Spinal cord (tissue), 10 donors: ENCODE results near the gene BAIAP2. TPM values are rescaled to one million over a fixed set of nuclear protein-coding genes. Genes with fewer than 3 reads are reported as not detected.

ENCODE experiments used
- DNase-seq, 6 donors: peaks; one replicate each; pipeline versions ENCODE4 v3.0.0 to v3.0.0-alpha.2; 2013 to 2015; ENCODE audit warnings: low spot score in 6 of 6, low read depth in 4 of 6
- H3K27ac ChIP-seq: one replicate; pipeline ENCODE4 v1.5.1; 2013; ENCODE audit warnings: low read depth, low read length, control low read depth
- H3K27me3 ChIP-seq: one replicate; pipeline ENCODE4 v1.6.1; 2013; ENCODE audit warnings: low read length; ENCODE audit not compliant: control insufficient read depth, insufficient read depth
- H3K36me3 ChIP-seq: one replicate; pipeline ENCODE4 v1.6.1; 2013; ENCODE audit warnings: low read length; ENCODE audit not compliant: control insufficient read depth, insufficient read depth
- H3K4me1 ChIP-seq: one replicate; pipeline ENCODE4 v1.6.1; 2013; ENCODE audit warnings: low read length; ENCODE audit not compliant: control insufficient read depth, insufficient read depth
- H3K4me3 ChIP-seq: one replicate; pipeline ENCODE4 v1.5.1; 2013; ENCODE audit warnings: low read depth, low read length, control low read depth
- H3K9me3 ChIP-seq: one replicate; pipeline ENCODE4 v1.6.1; 2013; ENCODE audit warnings: low read length; ENCODE audit not compliant: control insufficient read depth, insufficient read depth
- WGBS: methylation state at CpG from one replicate; pipeline ENCODE4 v1.1.5; 2013; ENCODE audit warnings: missing lambda C conversion rate; ENCODE audit not compliant: insufficient coverage; 5-methylcytosine and 5-hydroxymethylcytosine counted together
- polyA plus RNA-seq, 2 donors: library from polyadenylated mRNA; unstranded; fragments of 120-200 nt; gene quantifications; one replicate each; pipeline ENCODE4 v1.2.1, GENCODE V29; 2013; ENCODE audit not compliant: insufficient read length in 2 of 2
- total RNA-seq, 2 donors: library from RNA; depleted of rRNA in 1 of 2; stranded (reverse); fragments of 120-200 nt in 1 of 2; fragments of >200 nt in 1 of 2; gene quantifications; one replicate each; pipeline versions ENCODE4 v1.2.3 to v1.2.4, GENCODE V29; 2013 to 2014
- donor health status: healthy.

The BAIAP2 gene
- total and polyA plus RNA-seq, 4 donors = 16.8 to 55.6 (median 37.8) TPM

GRCh38 chr17:81037026-81037797 is 2.3 kb downstream of the BAIAP2 start:
- H3K27me3 ChIP-seq = no peaks in the 10 kb centered on the region
- peaks cover 79% of the 10 kb centered on the region for H3K4me1 ChIP-seq
- no peaks in the 10 kb centered on the region for H3K9me3 ChIP-seq
- WGBS = 53% methylated on average over 26 of the region's 28 CpGs
- H3K27ac ChIP-seq = no peak overlapping the region
- peak overlapping the region; percentile 46 for H3K4me3 ChIP-seq
- peaks cover 43% of the 10 kb centered on the region for H3K36me3 ChIP-seq
- DNase-seq = peak in 1 of 6 donors; percentile 62

GRCh38 chr17:81037798-81038733 is 3.1 kb downstream of the BAIAP2 start:
- H3K4me3 ChIP-seq = no peak overlapping the region
- DNase-seq = no peak
- H3K9me3 ChIP-seq = no peaks in the 10 kb centered on the region
- peaks cover 35% of the 10 kb centered on the region for H3K36me3 ChIP-seq
- H3K4me1 ChIP-seq = peaks cover 73% of the 10 kb centered on the region
- H3K27me3 ChIP-seq = no peaks in the 10 kb centered on the region
- H3K27ac ChIP-seq = no peak overlapping the region
- 76% methylated on average over 20 of the region's 30 CpGs for WGBS

DNA sequence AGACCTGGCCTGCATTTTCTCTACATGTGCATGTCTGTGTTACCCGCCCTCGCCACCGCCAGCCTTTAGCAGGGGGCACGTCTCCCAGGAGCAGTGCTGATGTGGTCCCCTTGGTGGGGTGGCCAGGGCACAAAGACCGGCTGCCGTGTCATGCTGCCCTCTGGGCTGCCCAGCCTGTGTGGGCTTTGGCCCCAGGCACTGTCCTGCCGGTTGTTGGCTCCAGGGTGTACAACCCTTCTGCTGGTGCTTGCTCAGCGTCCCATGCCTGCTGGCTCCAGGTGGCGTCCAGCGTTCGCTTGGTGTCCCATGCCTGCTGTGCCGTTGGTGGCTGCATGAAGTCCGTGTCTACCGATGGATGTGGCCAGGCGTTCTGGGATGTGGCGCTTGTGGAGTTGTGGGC is 4.1 kb downstream of the BAIAP2 start:
- Histone ChIP-seq H3K4me1 (peaks cover 71% of the 10 kb centered on the region), H3K27ac (no peak overlapping the region), H3K36me3 (peaks cover 41% of the 10 kb centered on the region), H3K27me3 (no peaks in the 10 kb centered on the region), H3K9me3 (no peaks in the 10 kb centered on the region), H3K4me3 (no peak overlapping the region)
- no peak for DNase-seq
- 83% methylated on average over 16 of the region's 16 CpGs for WGBS

DNA sequence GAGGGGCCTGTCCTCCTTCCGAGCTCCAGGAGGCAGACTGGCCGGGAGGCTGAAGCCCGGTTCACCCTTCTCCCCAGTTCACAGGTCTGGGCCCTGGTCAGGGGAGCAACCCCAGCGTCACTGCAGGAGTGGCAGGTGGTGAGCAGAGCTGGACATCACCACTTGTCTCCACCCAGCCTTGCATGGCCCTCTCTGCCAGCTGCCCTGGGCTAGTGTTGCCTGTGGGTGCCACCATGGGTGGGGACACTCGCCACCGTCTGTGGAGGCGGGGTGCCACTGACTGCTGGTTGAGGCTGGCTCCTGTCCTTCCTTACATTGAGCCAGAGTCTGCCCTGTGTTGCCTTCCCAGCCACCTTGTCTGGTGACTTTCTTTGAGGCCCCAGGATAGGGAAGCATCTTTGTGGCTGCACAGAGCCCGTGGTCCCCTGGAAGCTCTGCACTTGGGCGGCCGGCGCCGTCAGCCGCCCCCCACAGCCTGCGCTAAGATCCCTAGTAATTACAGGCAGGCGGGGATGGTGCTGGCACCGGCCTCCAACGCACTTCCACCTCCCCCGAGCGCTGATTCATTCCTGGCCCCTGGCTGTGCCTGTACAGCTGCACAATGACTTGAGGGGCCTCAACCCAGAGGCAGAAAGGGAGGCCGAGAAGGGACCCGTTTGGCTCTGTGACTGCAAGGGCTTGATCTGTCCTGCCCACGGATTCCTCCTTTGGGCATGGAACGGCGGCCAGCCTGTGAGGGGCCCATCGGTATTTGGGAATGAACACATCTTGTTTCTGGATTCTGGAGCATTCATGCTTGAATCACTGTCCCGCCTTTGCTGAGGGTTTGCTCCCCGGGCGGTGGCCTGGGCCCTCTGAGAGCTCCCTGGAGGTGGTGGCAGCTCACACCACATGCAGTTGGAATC is 5.2 kb downstream of the BAIAP2 start:
- no peak overlapping the region for H3K4me3 ChIP-seq
- 44% methylated on average over 28 of the region's 28 CpGs for WGBS
- peaks cover 48% of the 10 kb centered on the region for H3K36me3 ChIP-seq
- DNase-seq = peak in 1 of 6 donors; percentile 62
- H3K27me3 ChIP-seq = no peaks in the 10 kb centered on the region
- peaks cover 79% of the 10 kb centered on the region for H3K4me1 ChIP-seq
- no peaks in the 10 kb centered on the region for H3K9me3 ChIP-seq
- H3K27ac ChIP-seq = no peak overlapping the region

DNA sequence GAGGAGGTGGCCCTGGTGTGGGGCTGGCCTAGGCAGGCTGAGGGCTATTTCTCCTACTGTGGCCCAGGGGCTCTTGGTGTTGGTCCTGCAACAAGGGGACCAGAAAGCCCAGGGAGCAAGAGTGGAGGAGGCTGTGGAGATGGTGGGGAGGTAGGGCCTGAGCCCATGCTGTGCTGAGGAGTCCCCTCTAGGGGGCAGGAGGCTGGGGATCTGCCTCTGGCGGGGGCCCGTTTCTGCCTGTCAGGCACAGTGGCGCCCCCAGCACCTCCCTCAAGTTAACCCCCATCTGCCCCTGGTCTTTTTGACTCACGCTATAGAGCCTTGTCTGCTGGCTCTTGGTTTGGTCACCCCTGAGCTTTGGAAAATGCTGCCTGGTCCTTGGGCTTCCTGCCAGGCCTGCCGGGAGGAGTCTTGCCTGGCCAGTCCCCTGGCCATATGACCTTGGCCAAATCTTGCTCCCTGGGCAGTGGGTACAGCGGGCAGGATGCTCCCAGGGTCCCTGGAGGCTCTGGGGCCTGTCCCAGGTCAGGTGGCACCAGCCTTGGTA is 5.9 kb downstream of the BAIAP2 start:
- Histone ChIP-seq H3K4me3 (no peak overlapping the region), H3K36me3 (peaks cover 56% of the 10 kb centered on the region), H3K4me1 (peaks cover 84% of the 10 kb centered on the region), H3K9me3 (no peaks in the 10 kb centered on the region), H3K27ac (no peak overlapping the region), H3K27me3 (no peaks in the 10 kb centered on the region)
- 51% methylated on average over 6 of the region's 6 CpGs for WGBS
- no peak for DNase-seq

- Histone ChIP-seq H3K9me3 (no peaks in the 10 kb centered on the region), H3K27ac (no peak overlapping the region), H3K27me3 (no peaks in the 10 kb centered on the region), H3K36me3 (peaks cover 62% of the 10 kb centered on the region), H3K4me3 (no peak overlapping the region), H3K4me1 (peaks cover 81% of the 10 kb centered on the region)
- no peak for DNase-seq
- 75% methylated on average over 7 of the region's 9 CpGs for WGBS
These were observed 7.7 kb downstream of the BAIAP2 start for GRCh38 chr17:81042606-81043005.

DNA sequence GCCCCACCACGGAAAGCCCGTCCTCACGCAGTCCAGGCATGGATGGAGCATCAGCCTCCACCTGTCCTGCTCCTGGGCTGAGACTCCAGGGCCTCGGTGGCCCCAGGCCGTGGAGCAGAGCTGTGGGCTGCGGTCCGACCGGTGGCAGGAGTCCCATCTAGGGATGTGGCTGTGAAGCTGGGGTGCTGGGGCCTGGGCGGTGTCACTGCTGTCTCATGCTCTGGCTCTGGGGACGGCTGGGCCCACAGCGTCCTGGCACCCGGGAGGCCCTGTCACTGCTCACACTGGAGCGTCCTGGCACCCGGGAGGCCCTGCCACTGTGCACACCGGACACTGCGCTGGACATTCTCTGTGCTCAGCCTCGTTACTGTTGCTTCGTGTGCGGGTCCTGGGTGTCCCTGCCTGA is 8.4 kb downstream of the BAIAP2 start:
- Histone ChIP-seq H3K4me1 (peaks cover 81% of the 10 kb centered on the region), H3K36me3 (peaks cover 56% of the 10 kb centered on the region), H3K27me3 (no peaks in the 10 kb centered on the region), H3K27ac (peak overlapping the region; percentile 7), H3K4me3 (no peak overlapping the region), H3K9me3 (no peaks in the 10 kb centered on the region)
- WGBS = 88% methylated on average over 19 of the region's 19 CpGs
- DNase-seq = no peak

GRCh38 chr17:81043725-81044427 is 8.9 kb downstream of the BAIAP2 start:
- H3K4me1 ChIP-seq = peaks cover 81% of the 10 kb centered on the region
- H3K27me3 ChIP-seq = no peaks in the 10 kb centered on the region
- 73% methylated on average over 31 of the region's 38 CpGs for WGBS
- H3K36me3 ChIP-seq = peaks cover 56% of the 10 kb centered on the region
- peak overlapping the region; percentile 73 for H3K27ac ChIP-seq
- no peak overlapping the region for H3K4me3 ChIP-seq
- H3K9me3 ChIP-seq = no peaks in the 10 kb centered on the region
- no peak for DNase-seq
